Measurements from ENCODE around the gene STAT5B.
"Not testable (repeated sequence)": the region's sequence is repeated elsewhere in the genome, so short reads cannot be mapped to it uniquely, and the experiment has no call there.

The STAT5B gene

DNA sequence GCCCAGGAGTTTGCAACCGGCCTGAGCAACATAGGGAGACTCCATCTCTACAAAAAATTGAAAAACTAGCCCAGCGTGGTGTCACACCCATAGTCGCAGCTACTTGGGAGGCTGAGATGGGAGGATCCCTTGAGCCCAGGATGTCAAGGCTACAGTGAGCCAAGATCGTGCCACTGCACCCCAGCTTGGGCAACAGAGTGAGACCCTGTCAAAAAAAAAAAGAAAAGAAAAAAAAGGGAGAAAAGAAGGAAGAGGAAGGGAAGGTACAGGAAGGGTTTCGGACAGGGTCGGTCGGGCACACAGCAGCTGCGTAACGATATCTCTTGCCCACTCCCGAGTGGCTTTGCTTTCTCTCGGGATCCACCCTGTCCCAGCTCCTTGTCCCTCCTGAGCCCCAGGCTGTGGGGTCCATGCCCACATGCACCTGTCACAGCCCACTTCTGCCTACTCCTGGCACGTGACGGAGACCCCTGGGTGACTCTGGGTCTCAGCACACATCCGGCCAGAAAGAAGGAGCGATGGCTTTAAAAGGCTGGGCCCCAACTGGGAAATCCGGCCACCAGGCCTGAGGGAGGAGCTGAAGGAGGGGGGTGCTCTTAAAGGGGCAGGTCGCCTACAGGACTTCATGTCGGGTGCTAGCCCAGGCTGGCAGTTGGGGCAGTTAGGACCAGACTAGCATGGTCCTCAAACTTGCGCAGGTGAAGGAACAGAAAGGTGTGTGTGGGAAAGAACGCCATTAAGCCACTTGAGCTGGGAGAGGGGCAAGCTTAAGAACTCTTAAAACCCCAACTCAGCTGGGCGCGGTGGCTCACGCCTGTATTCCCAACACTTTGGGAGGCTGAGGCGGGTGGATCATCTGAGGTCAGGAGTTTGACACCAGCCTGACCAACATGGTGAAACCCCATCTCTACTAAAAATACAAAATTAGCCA is 82.0 kb downstream of the STAT5B start, which contains the start of gene GHDC:
GHDC (minus strand) TSS at position 526 of the 931 bp plus-strand sequence. CDS start 913 bp downstream, outside the sequence.
- peak; percentile 70 for DNase-seq (ENCODE audit: low read depth)

DNA sequence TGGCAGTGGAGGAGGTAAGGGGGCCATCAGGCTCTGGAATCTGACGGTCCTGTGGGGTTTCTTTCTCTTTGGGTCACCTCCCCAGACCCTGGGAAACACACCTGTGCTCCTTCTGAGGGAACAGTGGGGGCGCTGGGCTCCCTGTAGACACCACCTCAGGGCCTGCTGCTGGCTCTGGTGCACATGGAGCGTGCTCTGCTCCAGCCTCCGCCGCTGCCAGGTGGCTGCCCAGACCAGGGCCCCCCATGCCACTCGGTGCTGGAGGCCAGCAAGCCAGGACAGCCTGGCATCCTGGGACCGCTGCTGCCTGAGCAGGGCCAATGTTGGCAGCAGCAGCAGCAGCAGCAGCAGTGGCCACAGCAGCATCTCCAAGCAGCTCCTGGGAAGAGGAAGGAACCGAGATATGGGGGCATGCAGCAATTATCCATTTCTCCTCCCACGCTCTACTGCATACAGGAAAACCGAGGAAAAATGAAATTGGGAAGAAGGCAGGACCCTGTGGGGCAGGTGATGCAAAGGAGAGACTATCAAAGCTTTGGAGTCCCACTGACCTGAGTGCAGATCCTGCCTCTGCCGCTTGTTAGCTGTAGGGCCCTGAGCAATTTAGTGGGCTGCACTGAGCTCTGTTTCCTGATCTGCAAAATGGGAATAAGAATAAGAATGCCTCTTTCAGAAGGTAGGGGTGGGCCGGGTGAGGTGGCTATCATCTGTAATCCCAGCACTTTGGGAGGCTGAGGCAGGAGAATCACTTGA is 82.8 kb downstream of the STAT5B start:
- DNase-seq (ENCODE audit: low read depth) = no peak

DNA sequence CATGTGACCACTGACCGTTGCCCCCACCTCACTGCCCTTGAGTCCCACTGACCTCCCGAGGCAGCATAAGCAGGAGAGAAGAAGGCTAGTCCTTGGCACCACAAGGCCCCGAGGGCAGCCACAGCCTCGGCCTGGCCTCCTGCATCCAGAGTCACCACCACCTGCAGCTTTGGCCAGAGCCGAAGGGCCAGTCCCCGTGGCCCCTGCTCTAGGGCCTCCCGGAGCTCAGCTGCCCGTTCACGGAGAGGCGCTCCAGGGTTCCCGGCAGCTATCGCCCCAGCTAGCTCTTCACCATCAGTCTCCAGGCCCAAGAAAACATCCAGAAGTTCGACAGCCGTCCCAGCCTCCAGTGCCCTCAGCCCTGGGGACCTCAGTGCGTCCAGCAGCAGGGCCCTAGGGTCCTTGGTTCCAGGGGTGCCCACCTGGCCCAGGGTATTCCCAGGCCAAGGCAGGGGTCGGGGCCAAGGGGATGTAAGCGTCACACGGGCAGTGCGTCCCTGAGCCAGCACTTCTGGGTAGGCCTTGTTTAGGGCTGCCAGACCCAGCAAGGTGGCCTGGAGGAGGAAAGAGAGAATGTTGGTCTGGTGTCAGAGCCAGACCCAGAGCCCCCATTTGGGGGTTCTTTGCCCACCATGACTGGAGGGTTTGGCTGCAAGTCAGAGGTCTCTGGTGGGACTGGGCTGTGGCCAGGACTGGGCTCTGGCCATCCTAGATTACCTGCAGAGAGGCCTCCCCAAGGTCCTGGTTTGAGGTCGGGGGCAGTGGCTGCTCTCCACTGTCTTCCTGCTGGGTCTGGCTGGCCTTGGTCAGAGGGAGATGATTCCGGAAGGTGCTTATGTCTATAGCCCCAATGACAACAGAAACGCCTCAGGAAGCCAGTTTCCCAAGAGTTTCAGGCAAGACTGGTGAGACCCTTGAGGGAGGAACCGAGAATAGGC is 83.7 kb downstream of the STAT5B start:
- no peak for DNase-seq (ENCODE audit: low read depth)

DNA sequence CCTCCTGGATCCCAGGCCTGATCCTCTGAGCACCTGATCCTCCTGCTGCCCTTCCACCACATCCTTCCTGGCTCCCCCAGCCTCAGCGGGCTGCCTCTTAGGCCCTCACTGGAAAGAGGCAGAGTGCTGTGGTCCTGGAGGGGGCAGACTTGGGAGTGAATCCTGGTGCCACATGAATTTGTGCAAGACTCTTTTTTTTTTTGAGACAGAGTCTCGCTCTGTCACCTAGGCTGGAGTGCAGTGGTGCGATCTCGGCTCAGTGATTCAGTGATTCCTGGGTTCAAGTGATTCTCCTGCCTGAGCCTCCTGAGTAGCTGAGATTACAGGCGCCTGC is 84.9 kb downstream of the STAT5B start:
- no peak for DNase-seq (ENCODE audit: low read depth)

DNA sequence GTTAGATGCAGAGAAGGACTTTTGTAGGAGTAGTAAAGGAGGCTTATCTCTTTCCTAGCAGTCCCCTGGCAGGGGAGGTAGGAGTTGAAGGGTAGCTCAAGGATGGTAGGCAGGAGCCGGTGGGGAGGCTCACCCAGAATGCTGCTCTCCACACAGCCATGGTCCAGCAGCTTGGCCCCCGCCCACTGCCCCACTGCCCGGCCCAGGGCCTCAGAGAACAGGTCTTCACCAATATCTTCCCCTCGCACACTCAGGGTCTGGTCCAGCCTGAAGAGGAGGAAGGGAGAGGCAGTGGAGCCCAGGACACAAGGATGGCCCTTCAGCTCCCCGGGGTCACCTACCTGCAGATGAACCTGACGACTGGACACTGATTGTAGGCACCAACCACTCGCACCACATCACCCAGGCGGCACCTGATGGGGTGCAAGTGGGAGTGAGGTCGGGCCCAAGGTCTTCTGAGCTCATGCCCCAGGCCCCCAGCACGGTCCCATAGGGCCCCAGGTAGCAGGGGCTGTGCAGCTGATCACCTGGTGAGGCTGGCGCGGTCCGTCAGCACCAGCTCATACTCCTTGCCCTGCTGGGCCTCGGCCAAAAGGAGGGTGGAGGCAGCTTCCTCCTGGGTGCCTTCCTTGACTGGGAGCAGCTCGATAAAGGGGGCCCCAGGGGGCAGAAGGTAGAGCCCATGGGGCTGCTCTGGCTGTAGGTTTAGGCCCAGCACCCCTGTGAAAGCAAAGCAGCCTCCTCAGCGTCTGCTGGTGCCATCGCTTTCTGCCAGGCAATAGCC is 85.5 kb downstream of the STAT5B start:
- no peak for DNase-seq (ENCODE audit: low read depth)

DNA sequence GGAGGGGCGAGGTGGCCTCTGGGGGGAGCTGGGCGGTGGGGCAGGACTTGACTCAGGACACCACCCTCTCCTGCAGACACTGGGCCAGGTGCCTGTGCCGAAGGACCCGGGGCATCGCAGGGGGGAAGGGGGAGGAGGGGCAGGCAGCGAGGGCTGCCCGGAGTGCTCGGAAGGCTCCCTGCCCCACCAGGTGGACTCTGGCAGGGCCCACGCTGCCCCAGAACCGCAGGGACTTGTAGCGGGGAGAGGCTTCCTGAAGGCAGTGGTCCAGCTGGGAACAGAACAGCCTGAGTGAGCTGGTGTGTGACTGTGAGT is 86.6 kb downstream of the STAT5B start:
- no peak for DNase-seq (ENCODE audit: low read depth)

DNA sequence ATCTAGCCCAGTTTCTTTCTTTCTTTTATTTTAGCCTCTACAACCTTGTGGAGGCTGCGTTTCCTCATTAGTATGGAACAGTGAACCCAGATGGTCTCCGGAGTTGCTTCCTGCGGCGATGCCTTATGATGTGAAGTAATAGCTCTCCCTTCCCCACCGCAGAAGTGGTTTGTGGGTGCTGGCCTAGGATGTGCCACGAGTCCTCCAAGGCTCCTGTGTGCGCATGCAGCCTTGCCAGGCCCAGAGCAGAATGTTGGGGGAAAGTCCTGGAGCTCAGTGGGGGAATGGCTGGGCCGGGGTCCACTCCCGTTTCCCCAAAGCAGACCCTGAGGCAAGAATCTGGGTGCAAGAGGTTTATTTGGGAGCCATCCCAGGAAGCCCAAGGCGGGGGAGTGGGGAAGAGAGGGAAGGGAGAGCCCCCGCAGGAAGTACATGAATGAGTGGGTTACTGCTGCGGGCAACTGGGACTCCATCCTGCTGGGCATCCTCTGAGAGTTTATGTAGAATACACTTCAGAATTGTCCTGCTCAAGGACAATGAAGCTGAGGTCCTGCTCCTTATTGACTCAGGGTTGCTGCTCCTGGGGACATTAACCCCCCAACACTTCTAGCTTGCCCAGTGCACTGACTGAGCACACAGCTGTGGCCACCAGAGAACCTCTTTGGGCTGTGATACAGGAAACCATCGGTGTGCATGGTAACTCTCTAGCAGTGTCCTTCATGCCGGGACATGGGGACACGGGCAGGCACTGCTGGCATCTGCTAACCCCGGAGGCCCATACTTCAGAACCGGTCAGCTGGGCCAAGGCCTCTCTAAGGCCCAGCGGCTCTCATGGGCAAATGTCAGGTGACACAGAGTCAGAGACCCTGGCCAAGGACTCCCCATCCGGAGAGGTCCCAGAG is 87.2 kb downstream of the STAT5B start:
- no peak for DNase-seq (ENCODE audit: low read depth)

DNA sequence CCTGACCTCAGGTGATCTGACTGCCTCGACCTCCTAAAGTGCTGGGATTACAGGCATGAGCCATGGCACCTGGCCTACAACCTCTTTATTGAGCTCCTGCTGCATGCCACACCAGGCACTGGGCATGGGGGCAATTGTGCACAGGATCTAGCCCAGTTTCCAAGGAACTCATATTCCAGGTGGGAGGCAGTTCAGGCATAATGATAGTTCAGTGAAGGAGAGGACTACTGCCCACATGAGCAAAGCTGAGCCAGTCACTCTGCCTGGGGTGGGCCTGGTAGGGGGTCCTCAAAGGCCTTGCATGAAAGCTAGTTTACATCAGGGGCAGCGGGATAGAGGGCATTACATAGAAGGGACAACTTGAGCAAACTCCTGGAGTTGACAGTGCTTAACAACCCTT is 88.4 kb downstream of the STAT5B start:
- no peak for DNase-seq (ENCODE audit: low read depth)

DNA sequence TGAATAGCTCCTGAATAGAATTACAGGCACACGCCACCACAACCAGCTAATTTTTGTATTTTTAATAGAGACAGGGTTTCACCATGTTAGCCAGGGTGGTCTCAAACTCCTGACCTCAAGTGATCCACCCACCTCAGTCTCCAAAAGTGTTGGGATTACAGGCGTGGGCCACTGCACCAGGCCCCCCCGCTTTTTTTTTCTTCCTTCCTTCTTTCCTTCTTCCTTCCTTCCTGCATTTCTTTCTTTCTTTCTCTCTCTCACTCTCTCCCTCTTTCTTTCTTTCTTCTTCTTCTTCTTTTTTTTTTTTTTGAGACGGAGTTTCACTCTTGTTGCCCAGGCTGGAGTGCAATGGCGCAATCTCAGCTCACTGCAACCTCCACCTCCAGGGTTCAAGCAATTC is 90.0 kb downstream of the STAT5B start:
- not testable (repeated sequence) for DNase-seq (ENCODE audit: low read depth)

DNA sequence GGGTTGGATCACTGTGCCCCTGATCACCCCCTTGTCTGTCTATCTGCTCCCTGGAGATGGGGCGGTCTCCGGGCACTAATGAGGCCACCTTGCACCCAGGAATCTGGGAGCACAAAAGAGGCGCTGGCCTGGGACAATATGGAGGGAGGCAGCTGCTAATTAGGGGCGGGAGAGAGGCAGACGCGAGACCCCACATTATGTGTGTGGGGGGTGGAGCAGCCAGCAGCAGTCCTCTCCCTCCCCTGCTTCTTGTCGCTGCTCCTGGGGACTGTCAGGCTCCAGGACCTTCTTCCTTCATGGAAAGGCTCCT is 90.6 kb downstream of the STAT5B start:
- DNase-seq (ENCODE audit: low read depth) = no peak

DNA sequence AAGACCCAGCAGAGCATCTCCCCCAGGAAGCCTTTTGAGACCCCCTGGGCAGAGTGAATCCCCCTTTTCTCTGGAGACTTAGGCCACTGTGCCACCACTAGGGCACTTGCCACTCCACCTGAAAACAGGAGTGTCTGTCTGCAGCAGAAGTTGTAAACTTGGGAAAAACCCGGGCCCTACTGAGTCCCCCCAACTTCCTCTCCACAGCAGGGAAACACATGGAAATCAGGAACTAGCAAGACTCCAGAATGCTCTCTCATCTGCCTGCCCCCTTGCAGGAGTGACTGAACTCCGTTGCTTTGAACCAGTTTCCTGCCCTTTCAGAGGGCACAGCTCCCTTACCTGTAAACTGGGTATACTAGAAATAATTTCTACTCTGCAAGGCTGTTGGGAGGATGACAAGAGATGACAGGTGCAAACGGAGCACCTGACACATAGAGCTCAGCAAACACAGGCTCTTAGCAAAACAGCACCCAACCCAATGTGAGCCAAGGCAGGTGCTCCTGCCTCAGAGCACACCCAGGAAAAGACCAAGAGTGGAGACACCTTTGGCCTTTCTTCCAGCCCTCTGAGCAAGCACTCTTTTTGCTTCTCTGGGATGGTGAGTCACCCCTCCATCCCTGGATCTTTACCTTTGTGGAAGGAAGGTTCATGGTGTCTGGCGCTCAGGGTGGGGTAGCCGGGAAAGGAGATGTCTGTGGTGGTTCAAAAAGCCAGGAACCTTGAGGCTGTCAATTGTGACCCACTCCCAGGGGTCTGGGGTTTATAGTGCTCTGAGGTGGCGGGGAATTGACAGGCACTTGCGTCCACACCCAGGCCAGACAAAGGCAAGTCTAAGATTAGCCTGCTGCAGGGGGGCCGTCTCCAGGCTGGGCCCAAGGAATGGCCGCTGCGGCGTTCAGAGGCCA is 91.2 kb downstream of the STAT5B start, which contains the start of gene HCRT:
HCRT (minus strand) TSS at position 740 of the 908 bp plus-strand sequence; CDS start at position 653, 87 bp downstream.
- DNase-seq (ENCODE audit: low read depth) = no peak

DNA sequence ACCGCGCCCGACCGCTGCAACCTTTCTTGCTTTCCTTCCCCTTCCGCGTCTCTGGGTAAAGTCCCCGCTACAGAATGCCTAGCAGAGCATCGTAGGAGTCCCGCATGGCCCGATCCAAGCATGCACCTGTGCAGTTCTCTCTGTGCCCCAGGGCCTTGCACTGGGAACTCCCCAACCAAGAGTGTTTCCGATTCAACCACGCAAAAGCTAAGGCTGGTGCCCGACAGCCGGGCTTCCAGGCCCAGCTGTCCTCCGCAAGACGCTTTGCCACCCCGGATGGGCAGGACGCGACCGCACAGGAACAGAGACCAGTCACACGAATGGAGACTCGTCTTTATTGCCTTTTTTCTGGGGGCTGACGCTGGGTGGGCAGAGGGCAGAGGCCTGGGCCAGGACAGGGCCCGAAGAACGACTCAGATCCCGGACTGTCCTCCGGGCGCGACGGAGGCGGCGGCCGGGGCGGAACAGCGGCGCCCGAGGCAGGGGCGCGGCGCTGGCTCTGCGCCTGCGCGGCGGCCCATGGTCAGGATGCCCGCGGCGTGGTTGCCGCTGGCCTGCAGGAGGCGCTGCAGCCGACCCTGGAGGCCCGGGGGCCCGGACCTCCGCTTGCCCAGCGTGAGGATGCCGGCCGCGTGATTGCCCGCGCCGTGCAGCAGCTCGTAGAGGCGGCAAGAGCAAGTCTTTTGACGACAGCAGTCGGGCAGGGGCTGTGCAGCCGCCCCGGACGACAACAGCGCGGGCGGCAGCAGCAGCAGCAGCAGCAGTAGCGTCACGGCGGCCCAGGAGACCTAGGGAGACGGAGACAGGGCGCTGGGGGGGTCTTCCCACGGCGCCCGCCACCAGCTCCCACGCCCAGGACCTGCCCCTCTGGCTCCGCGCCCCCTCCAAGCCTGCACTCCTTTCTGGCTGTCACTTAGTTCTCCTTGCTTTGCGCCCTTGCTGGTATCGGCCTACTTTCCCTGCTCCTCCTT is 92.2 kb downstream of the STAT5B start:
- peak; percentile 66 for DNase-seq (ENCODE audit: low read depth)

DNA sequence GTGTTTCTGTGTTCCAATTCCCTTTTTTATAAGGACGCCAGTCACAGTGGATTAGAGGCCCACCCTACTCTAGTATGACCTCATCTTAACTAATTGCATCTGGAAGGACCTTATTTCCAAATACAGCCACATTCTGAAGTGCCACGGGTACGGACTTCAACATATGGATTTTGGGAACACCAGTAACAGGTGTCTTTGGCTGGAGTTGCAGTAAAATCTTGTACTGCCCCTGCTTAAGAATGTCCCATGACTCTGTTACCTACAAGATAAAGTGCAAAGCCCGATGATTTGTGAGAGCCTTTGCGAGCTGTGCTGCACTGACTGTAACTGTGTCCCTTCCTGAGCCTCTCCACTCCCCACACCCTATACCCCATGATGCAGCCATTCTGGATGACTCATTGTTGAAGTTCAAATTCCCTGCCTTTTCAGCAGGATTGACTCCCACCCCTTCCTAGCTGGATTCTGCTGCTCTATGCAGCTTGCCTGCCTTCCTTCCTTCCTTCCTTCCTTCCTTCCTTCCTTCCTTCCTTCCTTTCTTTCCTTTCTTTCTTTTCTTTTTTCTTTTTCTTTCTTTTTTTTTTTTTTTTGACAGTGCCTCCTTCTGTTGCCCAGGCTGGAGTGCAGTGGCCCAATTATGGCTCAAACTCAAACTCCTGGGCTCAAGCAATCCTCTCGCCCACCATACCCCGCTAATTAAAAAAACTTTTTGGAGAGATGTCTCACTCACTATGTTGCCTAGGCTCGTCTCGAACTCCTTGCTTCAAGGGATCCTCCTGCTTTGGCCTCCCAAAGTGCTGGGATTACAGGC is 93.1 kb downstream of the STAT5B start:
- DNase-seq (ENCODE audit: low read depth) = no peak

DNA sequence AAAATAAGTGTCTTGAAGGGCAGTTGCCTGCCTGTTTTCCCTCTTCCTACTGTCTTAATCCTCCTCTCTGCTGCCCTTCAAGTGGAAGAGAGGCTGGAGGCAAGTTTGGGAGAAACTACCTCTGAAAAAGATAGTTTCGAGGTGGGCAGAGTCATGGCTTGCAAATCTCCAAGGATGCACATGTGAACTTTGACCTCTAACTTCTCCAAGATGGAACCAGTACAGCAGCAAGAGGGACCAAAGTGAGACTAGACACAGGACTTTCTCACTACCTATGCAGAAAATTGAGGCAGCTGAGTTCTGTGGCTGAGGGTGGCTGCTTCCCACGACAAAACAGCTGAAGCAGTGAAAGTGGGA is 94.4 kb downstream of the STAT5B start:
- no peak for DNase-seq (ENCODE audit: low read depth)

DNA sequence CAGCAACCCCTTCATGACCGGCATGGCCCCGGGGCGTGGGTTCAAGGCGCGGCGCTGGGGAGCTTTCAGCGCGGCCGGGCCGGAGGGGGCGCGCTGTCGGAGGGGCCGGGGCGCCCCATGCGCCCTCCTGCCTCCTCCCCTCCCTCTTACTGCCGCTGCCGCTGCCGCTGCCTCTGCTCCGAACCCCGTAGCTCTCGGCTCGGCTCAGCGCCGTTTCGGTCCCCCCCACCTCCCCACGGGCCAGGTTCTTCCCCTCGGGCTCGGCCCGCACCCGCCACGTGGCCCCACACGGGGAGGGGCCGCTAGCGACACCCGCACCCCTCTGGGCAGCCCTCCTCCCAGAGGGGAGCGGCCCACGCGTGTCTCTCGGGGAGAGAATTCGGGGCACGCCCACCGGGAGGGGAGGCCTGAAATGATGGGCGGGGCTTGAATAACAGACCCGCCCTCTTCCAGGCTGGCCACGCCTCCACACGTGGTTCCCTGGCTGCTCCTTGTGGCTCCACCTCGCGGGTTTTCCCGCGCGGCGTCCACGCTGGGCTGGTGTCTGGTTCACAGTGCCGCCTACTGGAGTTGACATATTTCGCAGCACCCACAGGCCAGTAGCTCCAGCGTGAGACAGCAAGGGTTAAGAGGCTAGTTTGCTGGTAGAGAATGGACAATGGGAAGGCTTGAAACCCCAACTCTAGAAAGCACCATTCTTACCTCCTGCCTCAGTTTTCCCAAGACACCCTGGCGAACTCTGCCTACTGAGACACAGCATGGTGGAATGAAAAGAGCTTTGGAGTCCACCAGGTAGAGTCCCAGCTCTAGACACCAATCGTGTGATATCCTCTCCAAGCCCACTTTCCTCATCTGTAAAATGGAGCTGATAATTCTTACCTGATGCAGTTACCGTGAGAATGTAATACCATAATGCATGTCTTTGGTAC is 95.0 kb downstream of the STAT5B start, which contains the start of gene KCNH4:
KCNH4 (minus strand) TSS at position 221 of the 929 bp plus-strand sequence; CDS start at position 24, 197 bp downstream.
- DNase-seq (ENCODE audit: low read depth) = peak; percentile 81

DNA sequence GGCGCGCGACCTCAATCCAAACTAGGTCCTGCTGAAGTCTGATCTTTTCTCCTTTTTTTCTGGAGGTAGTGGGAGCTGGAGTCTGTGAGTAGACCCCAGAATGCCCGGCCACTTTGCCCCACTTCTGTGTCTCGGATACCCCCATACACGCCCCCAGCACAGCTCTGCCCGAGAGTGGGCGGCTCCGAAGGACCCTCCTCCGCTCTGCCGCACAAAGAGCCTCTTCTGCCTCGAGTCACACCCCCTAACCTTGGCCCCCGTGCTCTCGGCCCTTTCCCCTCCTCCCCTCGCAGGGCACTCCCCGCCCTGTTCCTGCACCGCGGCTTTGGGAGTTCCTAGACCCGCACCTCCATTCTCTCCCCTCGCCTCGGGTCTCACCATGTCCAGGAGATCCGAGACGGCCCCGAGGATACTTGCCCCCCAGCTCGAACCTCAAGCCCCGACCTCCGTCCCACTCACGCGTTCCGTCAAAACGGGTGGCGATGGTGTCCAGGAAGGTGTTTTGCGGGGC is 95.7 kb downstream of the STAT5B start:
- no peak for DNase-seq (ENCODE audit: low read depth)
